ENCODE measurements around the gene CXCR6. TPM values are rescaled to one million over a fixed set of nuclear protein-coding genes. Genes with fewer than 3 reads are reported as not detected.

The CXCR6 gene
- total RNA-seq, 1 donor from 2014 or later: not detected

- peaks cover 5% of the 10 kb centered on the region for H3K4me1 Mint-ChIP-seq (ENCODE audit: low read depth)
- no peak for DNase-seq (ENCODE audit: low spot score, unreplicated experiment)
- H3K9me3 Mint-ChIP-seq (ENCODE audit: low read depth): no peaks in the 10 kb centered on the region
- no peak overlapping the region for H3K27ac Mint-ChIP-seq
- no peaks in the 10 kb centered on the region for H3K36me3 Mint-ChIP-seq (ENCODE audit: insufficient read depth)
- no peak overlapping the region for H3K4me3 Mint-ChIP-seq (ENCODE audit: low read depth)
- H3K27me3 Mint-ChIP-seq: peaks cover 19% of the 10 kb centered on the region
- no peak for TF ChIP-seq CTCF (IDR thresholded peaks at IDR 0.05; ENCODE audit: unreplicated experiment)
These were observed 54.7 kb downstream of the CXCR6 start for GRCh38 chr3:45997942-45998341.

Other genes with a start within 250 kb of the CXCR6 start
- not detected in 2 replicates for gene SLC6A20, start 146.9 kb upstream of the CXCR6 start, total RNA-seq
- 28.1 and 29.3 TPM in 2 replicates for gene LZTFL1, start 101.3 kb upstream of the CXCR6 start, total RNA-seq
- gene CCR9, start 56.9 kb upstream of the CXCR6 start, total RNA-seq: not detected in 2 replicates
- gene FYCO1, start 52.4 kb downstream of the CXCR6 start, total RNA-seq: 17.0 and 18.0 TPM in 2 replicates
- gene XCR1, start 84.0 kb downstream of the CXCR6 start, total RNA-seq: not detected in 2 replicates